Caco-2 (cell line): ENCODE results near the gene LSM7. TPM values are rescaled to one million over a fixed set of nuclear protein-coding genes. Genes with fewer than 3 reads are reported as not detected.

Experiments
- BruUV-seq: library from RNA; stranded (reverse); fragments of 400-500 nt; replicated peaks from 2 replicates; lab custom pipeline; 2021; lab: Mats Ljungman, UMichigan
- CTCF ChIA-PET: fragments of 300-600 bp; sonication (Branson Sonifier 250); formaldehyde crosslinking; loops from one replicate; lab custom pipeline; 2022; ENCODE audit warnings: antibody characterized with exemption; lab: Charles Lee
- POLR2A ChIA-PET: fragments of 300-600 bp; sonication (Branson Sonifier 250); formaldehyde crosslinking; loops from one replicate; lab custom pipeline; 2022; ENCODE audit warnings: antibody characterized with exemption; lab: Charles Lee
- DNase-seq, 2 experiments: peaks; one replicate each; pipeline versions ENCODE4 v3.0.0 to v3.0.0-alpha.2; 2020 to 2022
- H3K27me3 ChIP-seq: replicated peaks from 2 replicates; pipeline ENCODE4 v1.6.0; 2011; ENCODE audit warnings: low read length; ENCODE audit not compliant: control insufficient read depth, insufficient read depth
- H3K36me3 ChIP-seq: 2 replicates; pipeline ENCODE4 v1.5.1; 2011; ENCODE audit warnings: low read length; ENCODE audit not compliant: control insufficient read depth, insufficient read depth
- H3K4me1 ChIP-seq: fragments of 250-450 bp; sonication (Bioruptor Pico); 2 replicates; pipeline ENCODE4 v1.5.1; 2020; ENCODE audit warnings: mild to moderate bottlenecking
- H3K4me3 ChIP-seq: 2 replicates; pipeline ENCODE4 v1.5.1; 2011; ENCODE audit warnings: low read depth, mild to moderate bottlenecking, control low read depth, low read length
- H3K9me3 ChIP-seq: fragments of 250-450 bp; sonication (Bioruptor Pico); 2 replicates; pipeline ENCODE4 v1.5.1; 2020; ENCODE audit warnings: mild to moderate bottlenecking, moderate library complexity
- H3K27ac Mint-ChIP-seq: one replicate; pipeline ENCODE4 v1.8.0; 2022; ENCODE audit warnings: mixed read lengths; ENCODE audit not compliant: unreplicated experiment
- H3K27me3 Mint-ChIP-seq: one replicate; pipeline ENCODE4 v1.8.0; 2022; ENCODE audit warnings: mixed read lengths; ENCODE audit not compliant: insufficient read depth, unreplicated experiment
- H3K36me3 Mint-ChIP-seq: one replicate; pipeline ENCODE4 v1.8.0; 2022; ENCODE audit warnings: mild to moderate bottlenecking, mixed read lengths; ENCODE audit not compliant: insufficient read depth, unreplicated experiment
- H3K4me1 Mint-ChIP-seq: one replicate; pipeline ENCODE4 v1.8.0; 2022; ENCODE audit warnings: low read depth, mixed read lengths; ENCODE audit not compliant: unreplicated experiment
- H3K4me3 Mint-ChIP-seq: one replicate; pipeline ENCODE4 v1.8.0; 2022; ENCODE audit warnings: mild to moderate bottlenecking, moderate library complexity, mixed read lengths; ENCODE audit not compliant: unreplicated experiment
- H3K9me3 Mint-ChIP-seq: one replicate; pipeline ENCODE4 v1.8.0; 2022; ENCODE audit warnings: mixed read lengths; ENCODE audit not compliant: unreplicated experiment
- intact Hi-C: fragments of 100-400 bp; cut with micrococcal nuclease; formaldehyde crosslinking; loops from one replicate; pipeline ENCODE4 v1.10.0; 2022; ENCODE audit not compliant: unreplicated experiment
- total RNA-seq: library from RNA; stranded (reverse); gene quantifications from 2 replicates; pipeline ENCODE4 v1.2.3, GENCODE V29; 2022
- TF ChIP-seq, protein P1 (sequence below), 2 experiments: fragments of 200-600 bp in 1 of 2; IDR thresholded peaks; 1 replicate in 1 of 2; 2 replicates in 1 of 2; pipeline versions ENCODE4 v1.5.1 to v1.8.0; 2011 to 2022; ENCODE audit warnings: antibody characterized with exemption in 1 of 2, control low read depth in 1 of 2, inconsistent platforms in 1 of 2, low read depth in 1 of 2, low read length in 1 of 2, mild to moderate bottlenecking in 1 of 2, moderate library complexity in 1 of 2; ENCODE audit not compliant: insufficient read depth in 1 of 2, severe bottlenecking in 1 of 2, unreplicated experiment in 1 of 2

LSM7 gene
- total RNA-seq, 1 experiment from 2014 or later: 141 TPM

DNA sequence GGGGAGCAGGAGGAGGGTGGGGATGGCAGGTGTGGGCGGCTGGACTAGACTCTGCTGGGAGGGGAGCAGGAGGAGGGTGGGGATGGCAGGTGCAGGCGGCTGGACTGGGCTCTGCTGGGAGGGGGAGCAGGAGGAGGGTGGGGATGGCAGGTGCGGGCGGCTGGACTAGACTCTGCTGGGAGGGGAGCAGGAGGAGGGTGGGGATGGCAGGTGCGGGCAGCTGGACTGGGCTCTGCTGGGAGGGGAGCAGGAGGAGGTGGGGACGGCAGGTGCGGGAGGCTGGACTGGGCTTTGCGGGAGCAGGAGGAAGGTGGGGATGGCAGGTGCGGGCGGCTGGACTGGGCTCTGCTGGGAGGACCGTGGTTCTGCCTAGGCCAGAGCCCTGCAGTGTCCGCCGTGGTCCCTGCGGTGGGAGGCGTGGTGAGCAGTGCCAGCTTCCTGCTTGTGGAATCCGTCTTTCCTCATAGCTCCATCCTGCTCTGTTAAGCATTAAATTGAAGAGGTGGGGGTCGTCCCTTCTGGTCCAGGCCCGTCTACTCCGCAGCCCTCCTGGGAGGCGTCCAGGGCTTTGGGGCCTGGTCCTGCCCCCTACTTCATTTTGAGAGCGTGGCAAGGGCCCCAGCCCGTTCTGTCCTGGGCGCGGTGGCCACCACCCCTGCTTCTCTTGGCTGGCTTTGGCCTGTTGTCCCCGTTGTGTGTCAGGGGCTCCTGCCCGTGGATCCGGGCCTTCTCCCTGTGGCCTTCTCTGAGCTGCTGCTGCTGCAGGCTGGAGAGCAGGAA is 4.8 kb upstream of the LSM7 start:
- Mint-ChIP-seq H3K9me3 (no peaks in the 10 kb centered on the region), H3K27me3 (no peaks in the 10 kb centered on the region), H3K27ac (peak overlapping the region; percentile 61), H3K36me3 (peaks cover 48% of the 10 kb centered on the region), H3K4me1 (peaks cover 48% of the 10 kb centered on the region), H3K4me3 (peak overlapping the region; percentile 16)
- Histone ChIP-seq H3K4me1 (peaks cover 45% of the 10 kb centered on the region), H3K9me3 (peaks cover 2% of the 10 kb centered on the region; the same call in 1 of the 2 replicates), H3K27me3 (no peaks in the 10 kb centered on the region), H3K36me3 (peaks cover 4% of the 10 kb centered on the region), H3K4me3 (no peak overlapping the region)
- ChIA-PET POLR2A (no interaction called here), CTCF (no interaction called here)
- DNase-seq: no peak
- TF ChIP-seq, protein P1, sequence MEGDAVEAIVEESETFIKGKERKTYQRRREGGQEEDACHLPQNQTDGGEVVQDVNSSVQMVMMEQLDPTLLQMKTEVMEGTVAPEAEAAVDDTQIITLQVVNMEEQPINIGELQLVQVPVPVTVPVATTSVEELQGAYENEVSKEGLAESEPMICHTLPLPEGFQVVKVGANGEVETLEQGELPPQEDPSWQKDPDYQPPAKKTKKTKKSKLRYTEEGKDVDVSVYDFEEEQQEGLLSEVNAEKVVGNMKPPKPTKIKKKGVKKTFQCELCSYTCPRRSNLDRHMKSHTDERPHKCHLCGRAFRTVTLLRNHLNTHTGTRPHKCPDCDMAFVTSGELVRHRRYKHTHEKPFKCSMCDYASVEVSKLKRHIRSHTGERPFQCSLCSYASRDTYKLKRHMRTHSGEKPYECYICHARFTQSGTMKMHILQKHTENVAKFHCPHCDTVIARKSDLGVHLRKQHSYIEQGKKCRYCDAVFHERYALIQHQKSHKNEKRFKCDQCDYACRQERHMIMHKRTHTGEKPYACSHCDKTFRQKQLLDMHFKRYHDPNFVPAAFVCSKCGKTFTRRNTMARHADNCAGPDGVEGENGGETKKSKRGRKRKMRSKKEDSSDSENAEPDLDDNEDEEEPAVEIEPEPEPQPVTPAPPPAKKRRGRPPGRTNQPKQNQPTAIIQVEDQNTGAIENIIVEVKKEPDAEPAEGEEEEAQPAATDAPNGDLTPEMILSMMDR (IDR thresholded peaks at IDR 0.05; ENCODE audit: insufficient read depth in 1 of 2, low read depth in 1 of 2, low read length in 1 of 2, severe bottlenecking in 1 of 2, unreplicated experiment in 1 of 2): no peak
- no TSS peak for BruUV-seq
- intact Hi-C loops: no loop called here

DNA sequence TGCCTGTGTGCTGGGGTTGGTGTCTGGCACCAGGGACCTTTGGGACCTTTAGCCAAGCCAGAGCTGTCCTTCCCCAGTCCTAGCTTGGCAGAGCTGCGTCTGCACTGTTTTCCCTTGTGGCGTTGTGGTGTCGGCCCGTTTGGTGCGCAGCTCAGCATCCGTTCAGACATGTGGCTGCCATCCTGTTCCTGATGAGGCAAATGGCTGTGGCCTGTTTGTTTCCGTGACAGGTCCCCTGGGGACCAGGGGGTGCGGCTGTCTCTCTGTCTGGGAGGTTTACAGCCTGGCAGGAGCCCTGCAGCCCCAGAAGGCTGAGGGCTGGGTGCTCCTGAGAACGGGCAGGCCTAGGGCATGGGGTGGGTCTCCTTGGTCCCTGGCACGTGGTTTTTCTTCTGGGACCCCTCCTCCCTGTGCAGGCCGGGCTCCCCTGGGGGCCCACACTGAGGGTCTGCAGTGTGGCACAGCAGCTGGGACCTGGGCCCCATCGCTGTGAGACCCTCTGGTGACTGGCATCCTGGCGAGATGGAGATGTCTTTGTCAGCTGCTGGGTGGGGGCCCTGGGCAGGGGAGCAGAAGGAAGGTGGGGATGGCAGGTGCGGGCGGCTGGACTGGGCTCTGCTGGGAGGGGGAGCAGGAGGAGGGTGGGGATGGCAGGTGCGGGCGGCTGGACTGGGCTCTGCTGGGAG is 4.1 kb upstream of the LSM7 start:
- no TSS peak for BruUV-seq
- no peak overlapping the region for H3K27ac Mint-ChIP-seq
- CTCF ChIA-PET: interaction anchor here (0.8 kb wide), 1 partner anchor 58 kb away, joined by 3 read pairs; no protein-coding TSS in a partner anchor
- peaks cover 45% of the 10 kb centered on the region for H3K4me1 Mint-ChIP-seq
- H3K4me3 ChIP-seq: no peak overlapping the region
- peaks cover 4% of the 10 kb centered on the region for H3K36me3 ChIP-seq
- POLR2A ChIA-PET: no interaction called here
- no peaks in the 10 kb centered on the region for H3K27me3 ChIP-seq
- H3K36me3 Mint-ChIP-seq: peaks cover 56% of the 10 kb centered on the region
- H3K9me3 Mint-ChIP-seq: no peaks in the 10 kb centered on the region
- H3K4me1 ChIP-seq: peaks cover 44% of the 10 kb centered on the region
- H3K27me3 Mint-ChIP-seq: no peaks in the 10 kb centered on the region
- peaks cover 2% of the 10 kb centered on the region; the same call in 1 of the 2 replicates for H3K9me3 ChIP-seq
- TF ChIP-seq, protein P1 (IDR thresholded peaks at IDR 0.05; ENCODE audit: insufficient read depth in 1 of 2, low read depth in 1 of 2, low read length in 1 of 2, severe bottlenecking in 1 of 2, unreplicated experiment in 1 of 2): no peak
- no peak overlapping the region for H3K4me3 Mint-ChIP-seq
- intact Hi-C loops: no loop called here
- DNase-seq: no peak

DNA sequence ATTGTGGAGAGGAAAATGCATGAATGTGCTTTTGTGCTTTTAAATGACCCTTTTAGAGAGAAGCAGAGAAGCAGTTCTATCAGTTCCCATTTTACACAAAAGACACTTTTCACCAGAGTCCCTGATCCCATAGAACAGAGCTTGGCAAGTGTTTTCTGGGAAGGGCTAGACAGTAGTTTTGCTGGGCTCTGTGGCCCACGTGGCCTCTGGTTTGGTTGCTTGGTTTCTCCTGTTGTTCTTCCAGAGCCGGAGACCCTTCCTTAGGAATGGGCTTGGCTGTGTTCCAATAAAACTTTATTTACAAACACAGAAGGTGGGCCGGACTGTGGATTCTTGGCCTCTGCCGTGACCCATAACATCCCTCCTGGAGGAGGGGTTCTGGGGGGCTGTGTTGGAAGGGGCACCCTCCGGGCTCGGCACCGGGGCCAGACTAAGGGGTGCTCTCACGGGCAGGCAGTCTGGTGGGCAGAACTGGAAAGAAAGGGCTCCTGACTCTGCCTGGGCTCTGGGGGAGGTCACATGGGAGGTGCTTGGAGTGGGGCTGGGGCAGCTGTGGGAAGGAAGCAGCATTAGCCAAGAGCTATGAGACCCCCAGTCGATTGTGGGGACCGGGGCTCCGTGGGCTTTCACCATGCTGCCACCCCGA is 3.3 kb upstream of the LSM7 start:
- intact Hi-C loops: loop anchor here (2.0 kb wide), 1 partner anchor 59 kb away; no protein-coding TSS in a partner anchor
- no peak for DNase-seq
- Mint-ChIP-seq H3K4me3 (peak overlapping the region; percentile 87), H3K9me3 (no peaks in the 10 kb centered on the region), H3K27ac (peak overlapping the region; percentile 94), H3K4me1 (peaks cover 40% of the 10 kb centered on the region), H3K27me3 (no peaks in the 10 kb centered on the region), H3K36me3 (peaks cover 60% of the 10 kb centered on the region)
- Histone ChIP-seq H3K4me3 (0 out of 2 replicates have a peak overlapping the region, but pooled peaks have one; percentile 0), H3K27me3 (no peaks in the 10 kb centered on the region), H3K36me3 (peaks cover 4% of the 10 kb centered on the region), H3K4me1 (peaks cover 40% of the 10 kb centered on the region), H3K9me3 (peaks cover 2% of the 10 kb centered on the region; the same call in 1 of the 2 replicates)
- CTCF ChIA-PET: interaction anchor here (0.6 to 1.5 kb wide), 3 partner anchors 59 to 279 kb away, joined by 3 to 4 read pairs (median 3); no protein-coding TSS in a partner anchor
- POLR2A ChIA-PET: no interaction called here
- TF ChIP-seq, protein P1 (IDR thresholded peaks at IDR 0.05; ENCODE audit: insufficient read depth in 1 of 2, low read depth in 1 of 2, low read length in 1 of 2, severe bottlenecking in 1 of 2, unreplicated experiment in 1 of 2): no peak
- BruUV-seq: no TSS peak
